Fibroblast of skin of right quadriceps (primary cell): Measurements from ENCODE around the gene TSEN34.
A peak's percentile ranks its signal among the peaks of the same experiment; 100 is the strongest.
"Not testable (repeated sequence)": the region's sequence is repeated elsewhere in the genome, so short reads cannot be mapped to it uniquely, and the experiment has no call there.

Source experiments
- DNase-seq: peaks from one replicate; pipeline ENCODE4 v3.0.0-alpha.2; 2013

The TSEN34 gene

DNA sequence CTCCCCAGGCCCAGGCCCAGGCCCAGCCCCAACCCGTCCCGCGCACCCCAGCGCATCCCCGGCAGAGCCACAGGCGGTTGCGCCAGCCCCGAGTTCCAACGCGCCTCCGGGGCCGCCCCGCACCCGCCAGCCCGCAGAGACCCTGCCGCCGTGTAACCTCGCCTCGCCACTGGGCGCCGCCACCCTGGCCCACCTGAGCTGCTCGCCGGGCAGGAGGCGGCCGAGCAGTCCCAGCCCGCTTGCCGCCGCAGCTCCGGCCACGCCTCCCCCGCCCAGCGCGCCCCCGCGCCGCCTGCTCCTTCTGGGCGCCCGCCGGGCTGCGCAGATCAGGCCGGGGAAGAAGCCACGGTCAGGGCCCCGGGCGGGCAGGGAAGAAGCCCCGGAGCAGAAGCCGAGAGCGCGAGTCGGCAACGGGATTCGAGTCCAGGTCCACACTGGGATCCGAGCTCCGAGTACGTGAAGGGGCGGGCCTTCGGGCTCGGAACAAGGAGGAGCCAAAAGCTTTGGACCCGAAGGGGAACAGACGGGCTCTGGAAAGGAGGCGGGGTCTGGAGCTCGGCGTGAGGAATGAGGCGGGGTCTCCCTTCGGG lies 1.9 kb upstream of the TSEN34 start, which contains the start of gene MBOAT7:
Gene MBOAT7, minus strand, starts transcription at position 436 of the 590 bp plus-strand sequence. CDS start 1,072 bp downstream, outside the sequence.
- DNase-seq, result no peak

GRCh38 chr19:54189735-54190502 lies 1.2 kb upstream of the TSEN34 start:
- DNase-seq, result peak; percentile 100

- DNase-seq, result peak; percentile 99
Observed at GRCh38 chr19:54190503-54191010, 551 bp upstream of the TSEN34 start.

DNA sequence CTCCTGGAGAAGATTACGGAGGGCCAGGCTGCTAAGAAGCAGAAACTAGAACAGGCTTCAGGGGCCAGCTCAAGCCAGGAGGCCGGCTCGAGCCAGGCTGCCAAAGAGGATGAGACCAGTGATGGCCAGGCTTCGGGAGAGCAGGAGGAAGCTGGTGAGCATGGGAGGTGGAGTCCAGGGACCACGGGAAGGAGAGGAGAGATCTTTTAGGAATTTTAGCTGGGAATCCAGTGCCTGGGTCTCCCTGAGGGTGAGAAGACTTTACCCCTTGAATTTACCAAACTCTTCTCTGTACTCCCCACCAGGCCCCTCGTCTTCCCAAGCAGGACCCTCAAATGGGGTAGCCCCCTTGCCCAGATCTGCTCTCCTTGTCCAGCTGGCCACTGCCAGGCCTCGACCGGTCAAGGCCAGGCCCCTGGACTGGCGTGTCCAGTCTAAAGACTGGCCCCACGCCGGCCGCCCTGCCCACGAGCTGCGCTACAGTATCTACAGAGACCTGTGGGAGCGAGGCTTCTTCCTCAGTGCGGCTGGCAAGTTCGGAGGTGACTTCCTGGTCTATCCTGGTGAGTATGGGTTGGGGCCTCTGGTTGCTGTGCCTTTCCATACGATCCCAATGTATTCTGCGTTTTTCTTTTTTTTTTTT lies 824 bp downstream of the TSEN34 start:
- DNase-seq, result no peak

DNA sequence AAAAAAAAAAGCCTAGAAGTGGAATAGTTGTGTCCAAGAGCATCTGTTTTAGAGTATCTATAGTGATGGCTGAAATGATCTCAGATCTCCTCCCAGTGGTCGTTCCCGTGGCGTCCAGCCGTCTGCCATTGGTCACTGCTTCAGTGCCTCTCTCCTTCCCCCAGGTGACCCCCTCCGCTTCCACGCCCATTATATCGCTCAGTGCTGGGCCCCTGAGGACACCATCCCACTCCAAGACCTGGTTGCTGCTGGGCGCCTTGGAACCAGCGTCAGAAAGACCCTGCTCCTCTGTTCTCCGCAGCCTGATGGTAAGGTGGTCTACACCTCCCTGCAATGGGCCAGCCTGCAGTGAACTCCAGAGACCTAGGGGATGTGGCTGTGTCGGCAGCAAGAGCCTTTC lies 1.9 kb downstream of the TSEN34 start:
- no peak for DNase-seq

GRCh38 chr19:54194463-54194862 lies 3.4 kb downstream of the TSEN34 start:
- not testable (repeated sequence) for DNase-seq

- no peak for DNase-seq
Observed at GRCh38 chr19:54196536-54196935, 5.4 kb downstream of the TSEN34 start.

DNA sequence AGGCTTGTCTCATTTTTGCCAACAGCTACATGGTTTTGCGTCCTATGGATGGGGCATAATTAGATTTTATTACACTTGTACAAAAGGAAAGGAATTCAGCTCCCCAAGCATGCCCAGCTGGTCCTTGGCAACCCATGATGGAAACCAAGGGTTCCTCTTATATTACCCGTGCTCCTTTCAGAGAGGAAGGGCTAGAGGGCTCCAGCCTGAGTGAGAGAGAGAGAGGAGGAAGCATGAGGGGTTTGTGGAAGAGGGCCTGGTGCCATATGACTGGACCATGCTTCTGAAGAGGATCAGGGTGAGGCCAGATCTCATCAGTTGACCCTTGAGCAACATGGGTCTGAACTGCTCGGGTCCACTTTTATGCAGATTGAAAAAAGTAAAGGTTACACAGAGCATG lies 6.0 kb downstream of the TSEN34 start:
- no peak for DNase-seq

- no peak for DNase-seq
Observed at GRCh38 chr19:54199401-54199800, 8.3 kb downstream of the TSEN34 start.

DNA sequence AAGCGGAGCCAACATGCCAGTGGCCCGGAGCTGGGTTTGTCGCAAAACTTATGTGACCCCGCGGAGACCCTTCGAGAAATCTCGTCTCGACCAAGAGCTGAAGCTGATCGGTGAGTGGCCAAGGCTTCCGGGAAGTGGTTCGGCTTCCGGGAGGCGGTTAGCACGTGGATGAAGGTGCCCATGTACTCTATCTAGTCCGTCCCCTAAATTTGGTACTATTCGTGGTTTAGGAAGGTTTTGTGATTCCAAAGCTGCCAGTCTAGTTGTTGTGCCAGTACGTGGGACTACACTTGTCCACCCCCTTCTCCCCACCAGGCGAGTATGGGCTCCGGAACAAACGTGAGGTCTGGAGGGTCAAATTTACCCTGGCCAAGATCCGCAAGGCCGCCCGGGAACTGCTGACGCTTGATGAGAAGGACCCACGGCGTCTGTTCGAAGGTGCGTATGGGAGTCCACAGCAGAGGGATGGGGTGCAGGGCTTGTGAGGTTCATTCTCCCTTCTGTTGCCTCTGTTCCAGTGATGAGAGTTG lies 10.1 kb downstream of the TSEN34 start:
- no peak for DNase-seq

DNA sequence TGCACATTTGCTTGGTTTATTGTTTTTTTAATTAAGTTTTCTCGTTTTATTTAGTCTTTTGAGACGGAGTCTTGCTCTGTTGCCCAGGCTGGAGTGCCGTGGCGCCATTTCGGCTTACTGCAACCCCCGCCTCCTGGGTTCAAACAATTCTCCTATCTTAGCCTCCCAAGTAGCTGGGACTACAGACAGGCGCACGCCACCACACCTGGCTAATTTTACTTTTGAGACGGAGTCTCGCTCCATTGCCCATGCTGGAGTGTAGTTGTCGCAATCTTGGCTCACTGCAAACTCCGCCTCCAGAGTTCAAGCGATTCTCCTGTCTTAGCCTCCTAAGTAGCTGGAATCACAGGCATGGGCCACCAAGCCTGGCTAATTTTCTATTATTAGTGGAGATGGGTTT lies 10.9 kb downstream of the TSEN34 start:
- DNase-seq, result no peak

DNA sequence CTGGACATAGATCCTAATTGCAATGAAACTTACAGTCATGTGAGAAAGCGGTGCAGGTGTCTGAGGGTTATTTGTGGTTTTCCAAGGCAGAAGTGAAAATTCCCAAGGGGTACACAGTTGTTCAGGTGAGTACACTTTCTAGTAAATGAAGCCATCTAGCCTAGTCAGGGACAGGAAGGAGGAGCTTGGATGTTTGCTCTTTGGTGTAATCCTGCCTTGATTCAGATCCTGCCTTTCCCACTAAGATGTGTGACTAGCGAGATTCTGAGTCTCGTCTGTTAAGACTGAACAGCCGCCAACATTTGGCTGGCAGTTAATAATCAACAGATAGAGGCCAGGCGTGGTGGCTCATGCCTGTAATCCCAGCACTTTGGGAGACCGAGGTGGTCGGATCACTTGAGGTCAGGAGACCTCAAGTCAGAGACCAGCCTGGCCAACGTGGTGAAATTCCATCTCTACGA lies 12.1 kb downstream of the TSEN34 start:
- DNase-seq, result no peak

DNA sequence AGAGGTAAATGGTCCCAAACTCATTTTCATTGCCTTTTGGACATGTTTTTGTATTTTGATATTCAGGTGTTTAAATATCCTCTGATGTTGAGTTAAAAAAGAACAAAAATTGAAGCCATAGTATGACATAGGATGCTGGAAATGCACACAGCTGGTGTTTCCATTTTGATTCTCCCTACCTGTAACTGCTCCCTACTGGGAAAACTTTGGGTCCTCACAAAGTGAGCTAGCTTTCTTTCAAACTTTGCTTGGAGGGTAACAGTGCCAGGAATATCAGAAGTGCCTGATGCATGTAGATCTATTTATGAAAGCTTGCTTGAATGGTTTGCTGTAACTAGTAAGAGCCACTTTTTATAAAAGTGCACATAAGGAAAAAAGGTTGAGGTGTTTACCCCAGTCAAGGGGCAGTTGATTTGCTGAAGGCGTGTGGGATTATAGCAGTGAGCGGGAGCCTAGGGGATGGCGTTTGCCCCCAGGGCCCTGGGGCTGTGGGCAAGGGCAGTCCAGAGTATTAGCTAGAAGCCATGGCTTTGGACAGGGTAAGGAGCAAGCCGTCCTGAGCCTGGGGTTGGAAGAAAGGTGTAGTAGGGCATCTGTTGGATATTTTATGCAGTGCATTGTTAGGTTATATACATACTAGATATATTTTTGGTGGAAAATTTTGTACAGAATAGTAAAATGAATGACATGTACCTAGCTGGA lies 13.8 kb downstream of the TSEN34 start:
- no peak for DNase-seq

DNA sequence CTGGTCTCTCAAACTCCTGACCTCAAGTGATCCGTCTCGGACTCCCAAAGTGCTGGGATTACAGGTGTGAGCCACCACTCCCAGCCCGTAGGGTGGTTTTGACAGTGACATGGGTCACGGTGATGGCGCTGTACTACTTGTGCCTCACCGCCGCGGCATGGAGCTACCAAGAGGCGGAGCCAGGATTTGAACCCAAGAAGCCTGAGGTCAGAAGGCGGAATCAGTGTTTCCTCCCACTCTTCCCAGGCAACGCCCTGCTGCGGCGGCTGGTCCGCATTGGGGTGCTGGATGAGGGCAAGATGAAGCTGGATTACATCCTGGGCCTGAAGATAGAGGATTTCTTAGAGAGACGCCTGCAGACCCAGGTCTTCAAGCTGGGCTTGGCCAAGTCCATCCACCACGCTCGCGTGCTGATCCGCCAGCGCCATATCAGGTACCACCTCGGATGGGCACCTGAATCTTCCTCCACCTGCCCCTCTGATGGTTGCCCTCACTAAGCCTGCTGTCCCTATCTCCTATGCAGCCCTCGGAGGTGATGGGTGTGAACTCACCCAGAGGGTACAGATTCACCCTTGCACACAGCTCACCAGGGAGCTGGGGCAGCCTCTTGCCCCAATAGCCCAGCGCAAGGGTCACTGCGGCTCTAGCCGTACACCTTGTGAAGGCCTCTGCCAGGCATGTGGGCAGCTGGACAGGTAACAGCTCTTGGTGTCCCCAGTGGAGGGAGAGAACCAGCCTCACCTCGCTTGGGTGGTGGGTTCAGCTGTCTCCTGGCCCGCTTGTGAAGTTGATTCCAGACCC lies 15.1 kb downstream of the TSEN34 start:
- DNase-seq, result no peak

GRCh38 chr19:54206831-54207177 lies 15.7 kb downstream of the TSEN34 start:
- DNase-seq, result no peak

DNA sequence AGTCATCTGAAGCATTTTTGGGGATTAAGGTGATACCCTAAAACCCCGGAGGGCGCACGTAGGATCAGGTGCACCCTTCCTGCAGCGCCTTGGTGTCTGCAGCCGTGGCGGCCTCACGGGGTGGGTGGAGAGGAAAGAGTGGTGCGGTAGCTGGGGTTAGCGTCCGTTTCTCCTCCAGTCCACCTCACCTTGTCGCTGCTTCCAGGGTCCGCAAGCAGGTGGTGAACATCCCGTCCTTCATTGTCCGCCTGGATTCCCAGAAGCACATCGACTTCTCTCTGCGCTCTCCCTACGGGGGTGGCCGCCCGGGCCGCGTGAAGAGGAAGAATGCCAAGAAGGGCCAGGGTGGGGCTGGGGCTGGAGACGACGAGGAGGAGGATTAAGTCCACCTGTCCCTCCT lies 16.1 kb downstream of the TSEN34 start:
- not testable (repeated sequence) for DNase-seq

DNA sequence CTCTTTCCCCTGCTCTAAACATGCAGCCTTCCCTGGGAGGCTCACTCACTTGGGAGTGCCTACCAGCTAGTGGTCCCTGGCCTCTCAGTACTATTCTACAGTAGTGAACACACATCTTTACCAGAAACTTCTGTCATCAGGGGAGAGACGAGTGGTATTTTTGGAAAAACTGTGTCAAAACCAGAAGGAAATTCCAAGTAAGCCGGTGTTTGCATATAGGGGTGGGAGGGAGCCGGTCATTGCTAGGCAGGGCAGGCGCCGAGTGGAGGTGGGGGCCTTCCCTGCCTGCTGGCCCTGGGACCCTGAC lies 16.5 kb downstream of the TSEN34 start:
- DNase-seq, result no peak

GRCh38 chr19:54207983-54208783 lies 17.1 kb downstream of the TSEN34 start:
- peak; percentile 49 for DNase-seq

DNA sequence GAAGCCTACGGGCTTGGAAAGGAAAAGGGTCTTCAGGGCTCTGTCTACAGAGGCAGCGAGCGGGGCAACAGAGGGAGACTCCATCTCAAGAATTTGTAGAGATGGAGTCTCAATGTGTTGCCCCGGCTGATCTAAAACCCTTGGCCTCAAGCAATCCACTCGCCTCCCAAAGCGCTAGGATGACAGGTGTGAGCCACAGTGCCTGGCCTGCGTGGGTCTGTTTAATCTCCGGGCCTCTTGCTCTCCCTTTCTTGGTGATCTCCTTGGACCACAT lies 17.6 kb downstream of the TSEN34 start:
- DNase-seq, result no peak

- no peak for DNase-seq
Observed at GRCh38 chr19:54209058-54209810, 18.1 kb downstream of the TSEN34 start.
